HCT116 (cell line): ENCODE data around the gene STAU1. TPM values are rescaled to one million over a fixed set of nuclear protein-coding genes. Genes with fewer than 3 reads are reported as not detected.

Source experiments
- ATAC-seq: fragments of 200-7000 bp; cut with Tn5 transposase; 2 replicates; pipeline ENCODE4 v1.9.1; 2020; ENCODE audit warnings: mild to moderate bottlenecking, moderate library complexity
- BruUV-seq: library from RNA; stranded (reverse); fragments of 400-500 nt; replicated peaks from 2 replicates; lab custom pipeline; 2021; lab: Mats Ljungman, UMichigan
- CTCF ChIA-PET: fragments of 300-600 bp; sonication (Branson Sonifier 250); formaldehyde crosslinking; loops from one replicate; lab custom pipeline; 2021; ENCODE audit warnings: antibody characterized with exemption; lab: Charles Lee
- POLR2A ChIA-PET: fragments of 300-600, 350-600 bp; sonication (Branson Sonifier 250); formaldehyde crosslinking; loops from one replicate; lab custom pipeline; 2021; ENCODE audit warnings: antibody characterized with exemption; lab: Charles Lee
- RAD21 ChIA-PET, 2 experiments: fragments of 300-600 bp; sonication (Branson Sonifier 250); formaldehyde crosslinking; loops; one replicate each; lab custom pipeline; 2023; ENCODE audit warnings: low total read pairs in 2 of 2; ENCODE audit not compliant: uncharacterized antibody in 2 of 2, unreplicated experiment in 2 of 2, low non-redundant PET in 1 of 2; lab: Charles Lee
- DNase-seq: peaks from one replicate; pipeline ENCODE4 v3.0.0-alpha.2; 2010; ENCODE audit warnings: low read depth, low spot score
- H2AFZ ChIP-seq: fragments of 200-600 bp; shearing (Covaris generic), sonication (generic); 2 replicates; pipeline ENCODE4 v1.6.1; 2017; ENCODE audit warnings: low read depth, mixed run types, mixed read lengths, antibody characterized with exemption, low read length; ENCODE audit not compliant: poor library complexity, severe bottlenecking
- H3K27ac ChIP-seq: 2 replicates; pipeline ENCODE4 v1.5.1; 2012; ENCODE audit warnings: low read depth, low read length
- H3K27me3 ChIP-seq: fragments of 200-600 bp; sonication (generic); 2 replicates; pipeline ENCODE4 v1.6.1; 2016; ENCODE audit warnings: mixed run types, low read length, mixed read lengths; ENCODE audit not compliant: insufficient read depth
- H3K36me3 ChIP-seq, 2 experiments: fragments of 200-500 bp in 1 of 2; fragments of 200-600 bp in 1 of 2; sonication (Bioruptor generic) in 1 of 2; sonication (generic) in 1 of 2; 2 replicates each; pipeline versions ENCODE4 v1.5.1 to v1.6.1; 2014 to 2016; ENCODE audit warnings: low read length in 2 of 2, inconsistent platforms in 1 of 2, mixed read lengths in 1 of 2, mixed run types in 1 of 2; ENCODE audit not compliant: insufficient read depth in 2 of 2, control insufficient read depth in 1 of 2
- H3K4me1 ChIP-seq, 2 experiments: fragments of 200-600 bp in 1 of 2; sonication (generic) in 1 of 2; 2 replicates each; pipeline versions ENCODE4 v1.5.1 to v1.6.1; 2012 to 2017; ENCODE audit warnings: low read length in 2 of 2, inconsistent platforms in 1 of 2, mild to moderate bottlenecking in 1 of 2, mixed read lengths in 1 of 2, mixed run types in 1 of 2, moderate library complexity in 1 of 2; ENCODE audit not compliant: insufficient read depth in 2 of 2, control insufficient read depth in 1 of 2
- H3K4me2 ChIP-seq: fragments of 200-600 bp; sonication (generic); 2 replicates; pipeline ENCODE4 v1.6.1; 2017; ENCODE audit warnings: mixed run types, low read length, mixed read lengths
- H3K4me3 ChIP-seq, 2 experiments: fragments of 200-600 bp in 1 of 2; sonication (generic) in 1 of 2; replicated peaks in 1 of 2; 2 replicates each; pipeline ENCODE4 v1.5.1; 2011 to 2016; ENCODE audit warnings: low read length in 2 of 2, control low read depth in 1 of 2, low read depth in 1 of 2, mild to moderate bottlenecking in 1 of 2, mixed read lengths in 1 of 2, mixed run types in 1 of 2
- H3K79me2 ChIP-seq: fragments of 200-600 bp; sonication (generic); 2 replicates; pipeline ENCODE4 v1.6.1; 2017; ENCODE audit warnings: mild to moderate bottlenecking, mixed run types, low read length, moderate library complexity, mixed read lengths; ENCODE audit not compliant: insufficient read depth
- H3K9ac ChIP-seq: fragments of 200-600 bp; sonication (generic); 2 replicates; pipeline ENCODE4 v1.6.1; 2016; ENCODE audit warnings: low read length, mixed read lengths
- H3K9me2 ChIP-seq: fragments of 200-600 bp; sonication (generic), shearing (Covaris generic); 2 replicates; pipeline ENCODE4 v1.6.1; 2017; ENCODE audit warnings: mixed run types, mild to moderate bottlenecking, moderate library complexity; ENCODE audit not compliant: insufficient read depth
- H3K9me3 ChIP-seq, 2 experiments: fragments of 200-500 bp in 1 of 2; fragments of 200-600 bp in 1 of 2; sonication (Bioruptor generic) in 1 of 2; sonication (generic) in 1 of 2; 2 replicates each; pipeline ENCODE4 v1.6.1; 2014 to 2017; ENCODE audit warnings: low read length in 2 of 2, mixed read lengths in 2 of 2, inconsistent platforms in 1 of 2, low read depth in 1 of 2, mild to moderate bottlenecking in 1 of 2, mixed run types in 1 of 2, moderate library complexity in 1 of 2; ENCODE audit not compliant: control insufficient read depth in 1 of 2, insufficient read depth in 1 of 2
- H4K20me1 ChIP-seq: fragments of 200-600 bp; sonication (generic), shearing (Covaris generic); 2 replicates; pipeline ENCODE4 v1.6.1; 2017; ENCODE audit warnings: mixed run types, mild to moderate bottlenecking, moderate library complexity; ENCODE audit not compliant: insufficient read depth
- CBX3 ChIP-seq: IDR thresholded peaks from 2 replicates; pipeline ENCODE4 v1.6.1; 2012; ENCODE audit warnings: low read depth
- CTCF ChIP-seq, 3 experiments: fragments of 200-600 bp in 1 of 3; sonication (generic) in 1 of 3; IDR thresholded peaks in 2 of 3; conservative IDR thresholded peaks in 1 of 3; 2 replicates each; pipeline ENCODE4 v1.5.1; 2012 to 2017; ENCODE audit warnings: low read depth in 2 of 3, low read length in 2 of 3, antibody characterized with exemption in 1 of 3, borderline replicate concordance in 1 of 3, control low read depth in 1 of 3, mild to moderate bottlenecking in 1 of 3, mixed read lengths in 1 of 3, mixed run types in 1 of 3, moderate library complexity in 1 of 3; ENCODE audit not compliant: insufficient read depth in 1 of 3
- EZH2 ChIP-seq: fragments of 200-600 bp; sonication (generic); IDR thresholded peaks from 2 replicates; pipeline ENCODE4 v1.6.1; 2017; ENCODE audit warnings: antibody characterized with exemption, mixed run types
- EZH2phosphoT487 ChIP-seq: fragments of 200-600 bp; IDR thresholded peaks from 2 replicates; pipeline ENCODE4 v1.6.1; 2018; ENCODE audit warnings: antibody characterized with exemption, borderline replicate concordance
- FOSL1 ChIP-seq: IDR thresholded peaks from 2 replicates; pipeline ENCODE4 v1.6.1; 2012; ENCODE audit warnings: low read depth
- JUND ChIP-seq: IDR thresholded peaks from 2 replicates; pipeline ENCODE4 v1.6.1; 2012
- MAX ChIP-seq: IDR thresholded peaks from 2 replicates; pipeline ENCODE4 v1.6.1; 2012
- POLR2A ChIP-seq: IDR thresholded peaks from 2 replicates; pipeline ENCODE4 v1.7.0; 2011; ENCODE audit warnings: borderline replicate concordance; ENCODE audit not compliant: insufficient read depth, insufficient read length; ENCODE audit errors: extremely low read depth
- POLR2AphosphoS5 ChIP-seq: IDR thresholded peaks from 2 replicates; pipeline ENCODE4 v1.6.1; 2011; ENCODE audit warnings: mild to moderate bottlenecking, low read depth, low read length, moderate library complexity
- SIN3A ChIP-seq: IDR thresholded peaks from 2 replicates; pipeline ENCODE4 v1.6.1; 2012; ENCODE audit warnings: low read depth
- SRF ChIP-seq: IDR thresholded peaks from 2 replicates; pipeline ENCODE4 v1.6.1; 2012; ENCODE audit warnings: low read depth
- TCF7L2 ChIP-seq: IDR thresholded peaks from 2 replicates; pipeline ENCODE4 v1.7.0; 2011; ENCODE audit warnings: borderline replicate concordance, inconsistent platforms; ENCODE audit not compliant: insufficient read depth, insufficient read length; ENCODE audit errors: extremely low read depth
- YY1 ChIP-seq: IDR thresholded peaks from 2 replicates; pipeline ENCODE4 v1.6.1; 2011; ENCODE audit warnings: low read length, low read depth, moderate library complexity, mild to moderate bottlenecking; ENCODE audit not compliant: insufficient replicate concordance; ENCODE audit errors: extremely low read depth
- ZFX ChIP-seq: fragments of 450-650 bp; IDR thresholded peaks from 2 replicates; pipeline ENCODE4 v1.6.1; 2017
- ZNF274 ChIP-seq: fragments of 200-500 bp; sonication (Bioruptor generic); IDR thresholded peaks from 2 replicates; pipeline ENCODE4 v1.6.1; 2014; ENCODE audit warnings: mild to moderate bottlenecking, low read depth, low read length, inconsistent platforms
- intact Hi-C: fragments of 100-400 bp; cut with micrococcal nuclease; formaldehyde crosslinking; loops from 2 replicates; pipeline ENCODE4 v1.10.0; 2022
- total RNA-seq: library from RNA; stranded (reverse); gene quantifications from one replicate; pipeline ENCODE4 v1.2.1, GENCODE V29; 2021; ENCODE audit not compliant: unreplicated experiment

STAU1 gene
- total RNA-seq, 1 experiment from 2014 or later, result 90.3 TPM

DNA sequence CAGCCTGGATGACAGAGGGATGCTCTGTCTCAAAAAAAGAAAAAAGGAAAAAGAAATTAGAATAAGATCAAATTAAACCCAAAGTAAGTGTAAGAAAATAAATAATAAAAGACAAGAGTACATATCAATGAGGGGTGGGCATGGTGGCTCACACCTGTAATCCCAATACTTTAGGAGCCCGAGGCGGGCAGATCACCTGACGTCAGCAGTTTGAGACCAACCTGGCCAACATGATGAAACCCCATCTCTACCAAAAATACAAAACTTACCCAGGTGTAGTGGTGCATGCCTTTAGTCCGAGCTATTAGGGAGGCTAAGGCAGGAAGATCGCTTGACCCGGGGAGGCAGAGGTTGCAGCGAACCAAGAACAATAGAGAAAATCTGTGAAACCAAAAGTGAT, 14.9 kb upstream of the STAU1 start:
- ChIA-PET POLR2A (no interaction called here), RAD21 (no interaction called here), CTCF (interaction anchor here (0.8 kb wide), 1 partner anchor 14 kb away, joined by 3 read pairs; no protein-coding TSS in a partner anchor)
- Histone ChIP-seq H3K4me2 (no peak overlapping the region), H3K27me3 (no peaks in the 10 kb centered on the region), H3K27ac (no peak overlapping the region), H3K4me1 (no peaks in the 10 kb centered on the region), H3K9ac (no peak overlapping the region), H2AFZ (no peak overlapping the region), H3K9me2 (no peaks in the 10 kb centered on the region), H4K20me1 (no peaks in the 10 kb centered on the region), H3K4me3 (no peak overlapping the region), H3K79me2 (no peaks in the 10 kb centered on the region), H3K9me3 (no peaks in the 10 kb centered on the region), H3K36me3 (no peaks in the 10 kb centered on the region)
- intact Hi-C loops, result no loop called here
- ATAC-seq (no peak), DNase-seq (no peak)
- no TSS peak for BruUV-seq
- TF ChIP-seq SIN3A (no peak), CBX3 (no peak), MAX (no peak), EZH2phosphoT487 (no peak), YY1 (no peak), POLR2AphosphoS5 (no peak), TCF7L2 (no peak), SRF (no peak), JUND (no peak), FOSL1 (no peak), ZNF274 (no peak), EZH2 (no peak), ZFX (no peak), POLR2A (no peak), CTCF (IDR thresholded peaks at IDR 0.05 in 2 of 3, conservative IDR thresholded peaks at IDR 0.05 in 1 of 3; ENCODE audit: borderline replicate concordance in 1 of 3, insufficient read depth in 1 of 3, low read depth in 2 of 3, low read length in 2 of 3) (no peak)
